CD4-positive, alpha-beta memory T cell (primary cell): ENCODE measurements around the gene RPS6KA5. TPM values are rescaled to one million over a fixed set of nuclear protein-coding genes. Genes with fewer than 3 reads are reported as not detected.
"Not testable (repeated sequence)": the region's sequence is repeated elsewhere in the genome, so short reads cannot be mapped to it uniquely, and the experiment has no call there.

Experiments used
- CTCF ChIA-PET: fragments of 350-600 bp; sonication (Branson Sonifier 250); formaldehyde crosslinking; loops from one replicate; lab custom pipeline; 2021; ENCODE audit warnings: inconsistent platforms; ENCODE audit not compliant: partially characterized antibody; lab: Charles Lee
- POLR2A ChIA-PET: fragments of 350-600 bp; sonication (Branson Sonifier 250); formaldehyde crosslinking; loops from one replicate; lab custom pipeline; 2021; ENCODE audit not compliant: partially characterized antibody; lab: Charles Lee
- DNase-seq, 5 donors: peaks; one replicate each; pipeline versions ENCODE4 v3.0.0 to v3.0.0-alpha.2; 2020 to 2022; ENCODE audit warnings: mixed read lengths in 1 of 5
- H3K27ac ChIP-seq: one replicate; pipeline ENCODE4 v1.7.0; 2013; ENCODE audit warnings: low read depth, low read length
- H3K27me3 ChIP-seq: 2 replicates; pipeline ENCODE4 v1.7.0; 2013; ENCODE audit warnings: mild to moderate bottlenecking, low read length, moderate library complexity; ENCODE audit not compliant: insufficient read depth
- H3K36me3 ChIP-seq: 2 replicates; pipeline ENCODE4 v1.7.0; 2013; ENCODE audit warnings: mild to moderate bottlenecking, low read length, moderate library complexity; ENCODE audit not compliant: insufficient read depth
- H3K4me1 ChIP-seq: 2 replicates; pipeline ENCODE4 v1.7.0; 2013; ENCODE audit warnings: mild to moderate bottlenecking, low read length, moderate library complexity; ENCODE audit not compliant: insufficient read depth
- H3K4me3 ChIP-seq, 2 donors: one replicate each; pipeline ENCODE4 v1.7.0; 2013; ENCODE audit warnings: low read length in 2 of 2, mild to moderate bottlenecking in 1 of 2
- H3K9me3 ChIP-seq, 2 donors: one replicate each; pipeline ENCODE4 v1.7.0; 2013; ENCODE audit warnings: low read length in 2 of 2, control low read depth in 1 of 2; ENCODE audit not compliant: control insufficient read depth in 1 of 2
- H3K27ac Mint-ChIP-seq, 7 donors: one replicate each; pipeline ENCODE4 v1.8.0; 2020 to 2021; ENCODE audit warnings: mixed read lengths in 7 of 7, mild to moderate bottlenecking in 6 of 7, inconsistent platforms in 3 of 7, moderate library complexity in 3 of 7
- H3K27me3 Mint-ChIP-seq, 2 donors: one replicate each; pipeline ENCODE4 v1.8.0; 2020 to 2021; ENCODE audit warnings: mixed read lengths in 2 of 2
- H3K36me3 Mint-ChIP-seq, 2 donors: one replicate each; pipeline ENCODE4 v1.8.0; 2020 to 2021; ENCODE audit warnings: mixed read lengths in 2 of 2, inconsistent platforms in 1 of 2, mild to moderate bottlenecking in 1 of 2
- H3K4me1 Mint-ChIP-seq, 4 donors: one replicate each; pipeline ENCODE4 v1.8.0; 2020 to 2021; ENCODE audit warnings: mixed read lengths in 4 of 4, mild to moderate bottlenecking in 1 of 4
- H3K4me3 Mint-ChIP-seq, 8 donors: one replicate each; pipeline ENCODE4 v1.8.0; 2020 to 2021; ENCODE audit warnings: mixed read lengths in 8 of 8, mild to moderate bottlenecking in 7 of 8, moderate library complexity in 6 of 8, inconsistent platforms in 3 of 8
- H3K9me3 Mint-ChIP-seq, 8 donors: one replicate each; pipeline ENCODE4 v1.8.0; 2020 to 2021; ENCODE audit warnings: mixed read lengths in 8 of 8, mild to moderate bottlenecking in 5 of 8, inconsistent platforms in 3 of 8, moderate library complexity in 1 of 8
- intact Hi-C: fragments of 100-400 bp; cut with micrococcal nuclease; formaldehyde crosslinking; loops from one replicate; pipeline ENCODE4 v1.15.1; 2023
- polyA plus RNA-seq, 2 donors: library from polyadenylated mRNA; unstranded; fragments of 300-500 nt; fragmentation: Illumina TruSeq; gene quantifications; one replicate each; pipeline ENCODE4 v1.2.3, GENCODE V29; 2021
- total RNA-seq, 2 experiments: library from RNA; stranded (reverse); gene quantifications; one replicate each; pipeline ENCODE4 v1.2.3, GENCODE V29; 2021

Gene RPS6KA5
- total and polyA plus RNA-seq, 4 experiments from 2014 or later = 28.8 to 44.7 (median 36.3) TPM

DNA sequence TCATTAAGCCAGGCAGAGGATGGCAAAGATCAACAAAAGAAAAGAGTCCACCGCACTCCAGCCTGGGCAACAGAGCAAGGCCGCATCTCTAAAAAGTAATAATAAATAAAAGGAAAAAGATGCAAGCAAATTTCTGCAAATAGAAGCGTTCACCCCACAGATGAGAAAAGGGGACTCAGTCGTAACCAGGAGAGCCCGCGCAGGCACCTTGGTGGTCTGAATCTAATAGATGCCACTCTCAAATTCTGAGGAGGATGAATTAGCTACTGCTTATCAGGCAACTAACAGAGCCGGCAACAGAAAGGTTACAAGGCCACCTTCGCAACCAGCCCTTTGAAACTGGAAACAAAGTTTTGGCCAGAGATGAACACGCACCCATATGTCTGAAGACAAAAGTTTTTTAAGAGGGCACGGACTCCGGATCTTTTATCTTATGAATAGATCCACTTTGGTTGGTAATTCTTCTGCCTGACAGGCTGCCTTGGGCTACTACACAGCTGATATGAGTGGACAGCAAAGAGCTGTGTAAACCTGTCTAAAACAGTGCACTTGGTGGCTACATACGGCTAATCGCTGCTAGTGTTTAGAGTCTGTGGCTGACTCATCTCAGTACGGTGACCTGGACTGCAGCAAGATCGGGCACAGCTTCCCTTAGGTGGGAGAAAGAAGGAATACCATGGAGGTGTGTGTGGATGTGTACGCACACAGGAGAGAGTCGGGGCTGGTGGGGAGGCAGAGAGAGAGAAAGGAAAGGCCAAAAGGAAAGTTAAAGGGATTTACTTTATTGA, 211.3 kb downstream of the RPS6KA5 start:
- Mint-ChIP-seq H3K4me3 (no peak overlapping the region), H3K9me3 (no peaks in the 10 kb centered on the region), H3K4me1 (peaks cover 0 to 3% (median 0%) of the 10 kb centered on the region in 4 donors), H3K27me3 (no peaks in the 10 kb centered on the region), H3K27ac (peak overlapping the region in 1 of 7 donors; percentile 43), H3K36me3 (peaks cover 6 to 26% of the 10 kb centered on the region in 2 donors)
- CTCF ChIA-PET = no interaction called here
- intact Hi-C loops = no loop called here
- Histone ChIP-seq H3K27me3 (no peaks in the 10 kb centered on the region), H3K27ac (no peak overlapping the region), H3K9me3 (no peaks in the 10 kb centered on the region), H3K36me3 (no peaks in the 10 kb centered on the region), H3K4me1 (no peaks in the 10 kb centered on the region), H3K4me3 (no peak overlapping the region)
- POLR2A ChIA-PET = no interaction called here
- no peak for DNase-seq

DNA sequence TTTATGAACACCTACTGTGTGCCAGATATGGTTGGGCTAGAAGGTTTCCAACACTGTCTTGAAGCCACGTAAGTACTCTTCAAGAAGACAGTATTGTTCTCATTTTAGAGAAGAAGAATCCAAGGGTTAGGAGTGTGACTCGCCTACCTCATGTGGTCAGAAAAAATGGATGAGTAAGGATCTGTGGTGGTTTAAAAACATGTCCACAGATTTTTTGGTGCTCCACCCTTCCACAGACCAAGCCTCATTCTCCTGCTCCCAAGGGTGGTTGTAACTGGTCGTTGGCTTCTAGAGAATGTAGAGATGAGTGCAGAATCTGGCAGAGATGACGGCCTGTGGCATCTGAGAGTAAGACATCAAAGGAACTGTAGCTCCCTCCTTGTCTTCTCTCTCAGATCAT, 213.9 kb downstream of the RPS6KA5 start:
- H3K4me3 Mint-ChIP-seq = no peak overlapping the region
- Histone ChIP-seq H3K4me1 (peaks cover 4% of the 10 kb centered on the region), H3K27me3 (no peaks in the 10 kb centered on the region), H3K27ac (no peak overlapping the region), H3K36me3 (no peaks in the 10 kb centered on the region), H3K4me3 (no peak overlapping the region), H3K9me3 (no peaks in the 10 kb centered on the region)
- DNase-seq = no peak
- no peaks in the 10 kb centered on the region for H3K9me3 Mint-ChIP-seq
- peaks cover 5 to 26% of the 10 kb centered on the region in 2 donors for H3K36me3 Mint-ChIP-seq
- POLR2A ChIA-PET = no interaction called here
- H3K27ac Mint-ChIP-seq = no peak overlapping the region
- CTCF ChIA-PET = no interaction called here
- no peaks in the 10 kb centered on the region for H3K27me3 Mint-ChIP-seq
- intact Hi-C loops = no loop called here
- H3K4me1 Mint-ChIP-seq = peaks cover 5 to 8% (median 5%) of the 10 kb centered on the region in 4 donors

DNA sequence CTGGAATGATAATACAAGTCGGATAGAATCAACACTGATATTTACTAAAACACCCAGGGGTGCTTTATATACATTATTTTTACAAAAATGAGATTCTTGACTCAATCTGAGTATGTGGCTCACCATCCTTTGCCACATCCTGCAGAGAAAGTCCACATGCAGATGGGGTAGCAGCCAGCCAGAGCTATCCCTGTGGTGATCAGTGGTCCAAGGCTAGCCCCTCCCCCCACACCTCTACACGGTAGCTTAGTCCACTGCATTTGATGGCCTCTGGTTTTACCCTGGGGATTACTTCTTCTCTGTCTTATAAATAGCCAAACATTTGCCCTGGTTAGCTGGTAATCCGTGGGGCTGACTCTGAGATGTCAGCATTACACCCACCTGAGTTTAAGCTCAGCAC, 216.1 kb downstream of the RPS6KA5 start:
- Histone ChIP-seq H3K27ac (no peak overlapping the region), H3K4me1 (peaks cover 4% of the 10 kb centered on the region), H3K9me3 (no peaks in the 10 kb centered on the region), H3K27me3 (no peaks in the 10 kb centered on the region), H3K36me3 (no peaks in the 10 kb centered on the region), H3K4me3 (no peak overlapping the region)
- Mint-ChIP-seq H3K27me3 (no peaks in the 10 kb centered on the region), H3K4me3 (no peak overlapping the region), H3K9me3 (no peaks in the 10 kb centered on the region), H3K27ac (peak overlapping the region in 1 of 7 donors; percentile 24), H3K4me1 (peaks cover 5 to 8% (median 5%) of the 10 kb centered on the region in 4 donors), H3K36me3 (peaks cover 5 to 23% of the 10 kb centered on the region in 2 donors)
- ChIA-PET POLR2A (interaction anchor here (1.4 kb wide), 1 partner anchor 16 kb away, joined by 3 read pairs; no protein-coding TSS in a partner anchor), CTCF (interaction anchor here (1.1 kb wide), 1 partner anchor 9 kb away, joined by 3 read pairs; no protein-coding TSS in a partner anchor)
- intact Hi-C loops = no loop called here
- DNase-seq = no peak

DNA sequence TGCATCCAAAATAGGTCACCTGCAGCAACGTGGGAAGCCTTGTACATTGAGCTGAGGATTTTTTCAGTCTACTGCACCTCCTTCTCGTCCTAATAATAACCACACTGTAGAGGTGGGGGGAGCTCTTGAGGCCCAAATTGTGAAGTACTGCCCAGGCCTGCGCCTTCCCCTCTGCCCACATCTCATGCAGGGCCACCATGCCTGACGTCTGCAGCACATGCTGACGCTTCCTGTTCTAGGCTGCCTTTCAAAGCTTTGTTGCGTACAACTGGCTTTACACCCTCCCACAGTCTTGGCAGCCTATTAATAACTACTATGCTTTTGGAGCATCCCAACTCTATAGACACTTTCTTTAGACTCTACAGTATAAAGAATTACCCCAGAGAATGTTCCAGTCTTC, 217.7 kb downstream of the RPS6KA5 start:
- H3K9me3 ChIP-seq = no peaks in the 10 kb centered on the region
- peaks cover 4% of the 10 kb centered on the region for H3K4me1 ChIP-seq
- Mint-ChIP-seq H3K9me3 (no peaks in the 10 kb centered on the region), H3K4me1 (peaks cover 5 to 8% (median 5%) of the 10 kb centered on the region in 4 donors), H3K36me3 (peaks cover 2 to 19% of the 10 kb centered on the region in 2 donors), H3K27me3 (no peaks in the 10 kb centered on the region), H3K27ac (peak overlapping the region in 1 of 7 donors; percentile 39), H3K4me3 (no peak overlapping the region)
- ChIA-PET CTCF (no interaction called here), POLR2A (no interaction called here)
- no peak overlapping the region for H3K4me3 ChIP-seq
- no peak overlapping the region for H3K27ac ChIP-seq
- no peaks in the 10 kb centered on the region for H3K36me3 ChIP-seq
- intact Hi-C loops = no loop called here
- peak in 1 of 5 donors; percentile 19 for DNase-seq
- H3K27me3 ChIP-seq = no peaks in the 10 kb centered on the region

DNA sequence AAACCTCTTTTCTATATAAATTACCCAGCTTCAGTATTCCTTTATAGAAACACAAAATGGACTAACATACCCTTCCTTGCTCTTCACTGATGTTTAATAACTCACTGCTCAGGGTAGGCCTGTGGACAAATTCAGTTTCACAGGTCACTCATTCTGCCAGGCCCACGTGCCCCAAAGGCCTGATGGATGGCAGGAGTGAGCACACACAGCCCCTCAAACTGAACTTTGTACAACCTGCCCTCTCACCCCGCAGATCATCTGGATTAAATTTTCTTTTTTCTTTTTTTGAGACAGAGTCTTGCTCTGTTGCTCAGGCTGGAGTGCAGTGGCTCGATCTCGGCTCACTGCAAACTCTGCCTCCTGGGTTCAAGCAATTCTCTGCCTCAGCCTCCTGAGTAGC, 219.8 kb downstream of the RPS6KA5 start:
- peaks cover 9 to 22% (median 12%) of the 10 kb centered on the region in 4 donors for H3K4me1 Mint-ChIP-seq
- H3K36me3 ChIP-seq, H3K9me3 ChIP-seq, H3K4me3 Mint-ChIP-seq, H3K9me3 Mint-ChIP-seq, H3K4me3 ChIP-seq, H3K27me3 Mint-ChIP-seq, DNase-seq, H3K27ac ChIP-seq, intact Hi-C loops, CTCF ChIA-PET, H3K36me3 Mint-ChIP-seq, H3K27me3 ChIP-seq: not testable (repeated sequence)
- POLR2A ChIA-PET = interaction anchor here (1.0 kb wide), 1 partner anchor 12 kb away, joined by 3 read pairs; no protein-coding TSS in a partner anchor
- H3K4me1 ChIP-seq = peaks cover 14% of the 10 kb centered on the region
- peak overlapping the region in 1 of 7 donors; percentile 68 for H3K27ac Mint-ChIP-seq

DNA sequence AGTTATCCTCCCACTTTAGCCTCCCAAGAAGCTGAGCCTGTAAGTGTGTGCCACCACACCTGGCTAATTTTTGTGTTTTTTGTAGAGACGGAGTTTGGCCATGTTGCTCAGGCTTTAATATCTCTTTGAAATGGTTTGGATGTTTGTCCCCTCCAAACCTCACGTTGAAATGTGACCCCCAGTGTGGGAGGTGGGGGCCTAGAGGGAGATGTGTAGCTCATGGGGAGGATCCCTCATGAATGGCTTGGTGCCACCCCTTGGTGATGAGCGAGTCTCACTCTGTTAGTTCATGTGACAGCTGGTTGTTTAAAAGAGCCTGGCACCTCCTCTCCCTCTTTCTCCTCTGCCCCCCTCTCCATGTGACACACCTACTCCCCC, 220.6 kb downstream of the RPS6KA5 start:
- Histone ChIP-seq H3K36me3 (no peaks in the 10 kb centered on the region), H3K9me3 (no peaks in the 10 kb centered on the region), H3K27ac (no peak overlapping the region), H3K4me3 (no peak overlapping the region), H3K4me1 (peaks cover 14% of the 10 kb centered on the region), H3K27me3 (no peaks in the 10 kb centered on the region)
- H3K4me1 Mint-ChIP-seq = peaks cover 9 to 26% (median 18%) of the 10 kb centered on the region in 4 donors
- POLR2A ChIA-PET = interaction anchor here (1.0 kb wide), 1 partner anchor 11 kb away, joined by 3 read pairs; no protein-coding TSS in a partner anchor
- no peak for DNase-seq
- no peak overlapping the region for H3K27ac Mint-ChIP-seq
- H3K36me3 Mint-ChIP-seq = no peaks in the 10 kb centered on the region
- intact Hi-C loops = no loop called here
- peaks cover 0 to 2% of the 10 kb centered on the region in 2 donors for H3K27me3 Mint-ChIP-seq
- no peaks in the 10 kb centered on the region for H3K9me3 Mint-ChIP-seq
- CTCF ChIA-PET = interaction anchor here (0.6 kb wide), 1 partner anchor 1841 kb away, joined by 5 read pairs; no protein-coding TSS in a partner anchor
- no peak overlapping the region for H3K4me3 Mint-ChIP-seq

DNA sequence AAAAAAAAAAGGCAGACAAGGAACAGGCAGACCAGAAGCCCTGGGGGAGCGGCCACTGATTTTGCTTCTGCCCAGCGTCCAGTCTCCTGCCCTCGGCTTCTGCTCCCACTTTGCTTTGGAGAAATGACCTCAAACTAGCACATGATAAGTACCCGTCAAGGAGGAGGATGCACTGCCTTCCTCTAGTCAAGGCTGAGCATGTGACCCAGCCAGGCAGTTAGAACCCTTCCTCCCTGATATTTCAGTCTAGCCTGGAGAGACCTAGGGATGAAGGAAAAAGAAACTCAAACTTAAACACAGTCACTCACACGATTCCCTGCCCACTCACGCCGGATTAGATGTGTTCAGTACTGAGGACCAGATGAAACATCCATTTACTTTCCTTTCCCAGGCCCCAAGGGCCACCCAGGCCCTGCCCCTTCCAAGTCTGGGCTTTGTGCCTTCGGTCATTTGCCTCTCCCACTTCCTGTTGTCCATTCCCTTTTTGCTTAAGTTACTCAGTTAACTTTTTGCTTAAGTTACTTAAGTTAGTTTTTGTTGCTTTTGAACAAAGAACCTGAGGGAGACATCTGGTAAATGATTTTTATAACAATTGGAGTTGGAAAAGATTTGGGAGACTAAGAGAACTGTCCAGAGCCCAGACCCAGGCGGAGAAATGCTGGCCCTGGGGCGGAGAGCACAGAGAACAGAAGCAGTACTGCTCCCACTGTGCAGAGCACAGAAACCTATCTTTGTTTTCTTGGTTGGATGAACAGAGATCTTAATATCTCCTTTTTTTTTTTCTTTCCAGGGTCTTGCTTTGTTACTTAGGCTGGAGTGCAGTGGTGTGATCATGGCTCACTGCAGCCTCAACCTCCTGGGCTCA, 221.2 kb downstream of the RPS6KA5 start:
- Mint-ChIP-seq H3K27ac (peak overlapping the region in 1 of 7 donors; percentile 22), H3K4me1 (peaks cover 9 to 26% (median 19%) of the 10 kb centered on the region in 4 donors), H3K9me3 (no peaks in the 10 kb centered on the region), H3K36me3 (no peaks in the 10 kb centered on the region), H3K4me3 (no peak overlapping the region), H3K27me3 (peaks cover 0 to 2% of the 10 kb centered on the region in 2 donors)
- intact Hi-C loops = no loop called here
- no peak overlapping the region for H3K27ac ChIP-seq
- H3K36me3 ChIP-seq = no peaks in the 10 kb centered on the region
- POLR2A ChIA-PET = no interaction called here
- peaks cover 14% of the 10 kb centered on the region for H3K4me1 ChIP-seq
- H3K27me3 ChIP-seq = no peaks in the 10 kb centered on the region
- H3K4me3 ChIP-seq = no peak overlapping the region
- CTCF ChIA-PET = interaction anchor here (0.6 kb wide), 1 partner anchor 1841 kb away, joined by 5 read pairs; no protein-coding TSS in a partner anchor
- DNase-seq = no peak
- no peaks in the 10 kb centered on the region for H3K9me3 ChIP-seq
